Stimulated activated CD4-positive, alpha-beta T cell treated with anti-CD3 and anti-CD28 coated beads, TNF-alpha, amount 100 ng/mL, for 4 hours (primary cell): ENCODE results near the gene SLC18A3.
A peak's percentile ranks its signal among the peaks of the same experiment; 100 is the strongest.

ENCODE experiments used
- DNase-seq, 3 experiments: peaks; one replicate each; pipeline ENCODE4 v3.0.0-alpha.2; 2020; ENCODE audit warnings: low read depth in 3 of 3

Gene SLC18A3

DNA sequence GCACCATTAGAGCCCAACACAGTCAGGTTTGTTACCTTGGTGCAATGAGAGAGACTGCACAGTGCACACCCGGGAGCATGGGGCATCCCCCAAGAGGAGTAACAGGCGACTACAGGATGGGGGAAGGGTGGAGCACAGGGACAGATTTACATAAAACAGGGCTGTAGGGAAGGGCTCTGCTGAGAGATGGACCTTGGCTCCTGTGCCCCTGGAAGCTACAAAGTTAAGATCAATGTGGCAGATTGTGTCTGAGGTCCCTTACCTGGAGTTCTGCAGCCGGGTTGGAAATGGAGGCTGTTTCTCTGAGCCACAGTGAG is 13.7 kb upstream of the SLC18A3 start:
- DNase-seq = no peak

DNA sequence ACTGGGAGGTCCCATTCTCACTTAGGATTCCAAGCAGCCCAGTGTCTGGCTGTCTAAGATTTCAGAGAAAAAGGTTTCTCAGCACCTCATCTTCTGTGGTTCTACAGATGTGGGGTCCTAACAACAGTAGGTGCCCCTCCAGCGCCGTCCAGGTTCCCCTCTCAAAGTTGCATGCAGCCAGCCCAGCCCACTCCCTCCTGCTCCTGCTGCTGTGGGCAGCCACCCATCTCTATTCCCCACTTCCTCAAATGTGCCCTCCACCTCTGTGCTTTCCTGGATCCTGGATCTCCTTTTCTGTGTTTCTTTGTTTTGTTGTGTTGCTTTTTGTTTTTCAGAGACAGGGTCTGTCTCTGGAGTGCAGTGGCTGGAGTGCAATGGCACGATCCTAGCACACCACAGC is 13.3 kb upstream of the SLC18A3 start:
- no peak for DNase-seq

DNA sequence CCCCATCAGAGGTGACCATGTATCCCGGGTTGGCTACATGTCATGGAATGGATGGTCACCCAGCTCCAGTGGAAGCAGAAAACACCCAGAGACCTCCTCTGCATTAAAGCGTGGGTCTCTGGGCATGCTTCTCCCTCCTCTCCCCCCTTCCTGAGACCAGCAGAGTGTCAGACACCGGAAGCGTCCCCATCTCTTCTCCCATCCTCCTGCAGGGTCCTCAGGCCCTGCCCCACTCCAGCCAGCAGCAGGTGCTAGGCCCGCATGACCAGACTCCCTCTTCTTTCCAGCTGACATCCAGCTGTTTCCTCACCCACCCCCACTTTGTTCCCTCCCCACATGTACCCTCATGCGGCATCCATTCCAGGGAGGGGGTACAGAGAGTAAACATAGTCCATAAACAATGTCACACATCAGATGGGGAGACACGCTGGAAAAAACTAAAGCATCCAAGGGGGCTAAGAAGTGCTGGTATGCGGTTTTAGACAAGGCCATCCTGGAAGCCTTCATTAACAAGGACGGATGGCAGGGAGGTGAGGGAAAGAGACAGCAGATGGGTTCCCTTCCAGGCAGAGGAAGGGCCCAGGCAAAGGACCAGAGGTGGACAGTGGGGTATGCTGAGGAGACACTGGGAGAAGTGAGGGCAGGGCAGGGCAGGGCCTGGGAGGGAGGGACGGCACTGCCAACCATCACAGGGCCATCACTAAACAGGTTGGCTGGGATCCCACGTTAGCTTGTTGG is 12.5 kb upstream of the SLC18A3 start:
- DNase-seq = no peak

DNA sequence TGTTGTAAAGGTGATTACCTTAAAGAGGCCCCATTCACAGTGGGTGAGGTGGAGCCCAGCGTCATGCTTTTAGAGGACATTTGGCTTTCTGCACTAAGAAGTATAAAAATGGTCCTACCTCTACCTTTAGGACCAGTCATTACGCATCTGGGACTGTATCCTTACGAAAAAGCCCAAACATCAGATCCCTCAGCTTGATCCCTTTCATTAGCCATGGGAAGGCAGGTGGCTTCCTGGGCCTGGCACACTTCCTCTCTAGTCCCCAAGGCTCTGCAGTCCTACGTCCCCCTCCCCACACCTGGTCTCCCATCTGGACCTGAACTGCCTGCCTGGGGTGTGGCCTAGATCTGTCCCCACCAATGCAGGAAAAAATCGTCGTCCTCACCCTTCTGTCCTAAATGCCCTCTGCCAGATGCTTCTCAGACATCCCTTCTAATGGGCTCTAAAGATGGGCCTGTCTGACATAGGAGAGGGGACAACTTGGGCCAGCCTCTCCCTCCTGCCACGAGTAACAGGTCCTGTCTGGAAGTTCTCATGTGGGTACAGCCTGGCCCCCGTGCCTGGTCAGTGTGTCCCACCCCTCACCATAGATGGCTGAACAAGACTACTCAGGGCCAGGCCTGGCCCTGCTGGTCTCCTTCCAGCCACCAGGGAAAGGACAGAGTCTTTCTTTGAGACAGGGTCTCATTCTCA is 11.8 kb upstream of the SLC18A3 start:
- no peak for DNase-seq

DNA sequence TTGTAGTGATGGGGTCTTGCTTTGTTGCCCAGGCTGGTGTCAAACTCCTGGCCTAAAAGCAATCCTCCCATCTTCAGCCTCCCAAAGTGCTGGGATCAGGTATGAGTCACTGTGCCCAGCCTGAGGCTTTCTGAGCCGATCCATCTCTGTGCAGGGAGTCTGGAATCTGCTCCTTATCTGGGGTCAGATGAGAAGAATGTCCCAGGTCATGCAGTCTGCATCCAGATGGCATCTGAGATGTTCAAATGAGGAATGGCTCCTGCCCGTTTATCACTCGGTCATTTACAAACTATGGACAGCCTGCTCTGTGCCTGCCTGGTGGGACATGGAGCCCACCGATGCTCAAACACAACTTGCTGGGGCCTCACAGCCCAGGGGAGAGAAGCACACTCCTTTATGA is 11.1 kb upstream of the SLC18A3 start:
- no peak for DNase-seq

DNA sequence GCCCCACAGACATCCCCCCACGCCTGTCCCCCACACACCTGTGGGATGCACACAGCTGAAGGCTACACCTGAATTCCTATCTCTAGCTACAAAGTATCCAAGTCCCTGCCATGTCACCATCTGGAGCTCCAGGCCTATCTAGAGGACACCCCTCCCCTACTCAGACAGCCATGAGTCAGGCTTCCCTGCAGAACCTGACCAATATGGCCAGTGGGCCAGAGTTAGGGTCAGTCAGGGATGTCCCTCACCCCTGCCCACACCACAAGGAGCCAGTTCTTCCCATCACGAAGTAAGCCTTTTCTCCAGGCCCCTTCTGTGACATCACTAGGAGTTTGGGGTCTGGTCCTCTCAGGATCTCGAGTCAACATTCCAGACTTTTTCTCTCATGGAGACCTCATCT is 10.6 kb upstream of the SLC18A3 start:
- no peak for DNase-seq

DNA sequence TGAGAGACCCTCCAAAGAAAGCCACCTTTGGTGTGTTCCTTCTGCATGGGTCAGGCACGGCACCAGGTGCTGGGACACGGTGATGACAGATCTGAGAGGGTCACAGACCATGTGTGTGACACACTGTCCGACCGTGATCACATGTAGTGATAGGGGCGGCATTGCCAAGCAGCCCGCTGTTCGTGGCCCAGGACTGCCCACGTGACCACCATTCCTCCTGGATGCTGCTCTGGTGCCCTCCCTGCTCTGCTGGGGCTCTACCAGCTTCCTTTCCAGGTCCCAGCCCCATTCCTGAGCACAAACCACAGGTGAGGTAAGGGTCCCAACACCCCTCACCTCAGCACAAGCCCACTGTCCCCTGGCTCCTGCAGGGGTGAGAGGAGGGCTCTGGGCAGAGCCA is 10.1 kb upstream of the SLC18A3 start:
- no peak for DNase-seq

DNA sequence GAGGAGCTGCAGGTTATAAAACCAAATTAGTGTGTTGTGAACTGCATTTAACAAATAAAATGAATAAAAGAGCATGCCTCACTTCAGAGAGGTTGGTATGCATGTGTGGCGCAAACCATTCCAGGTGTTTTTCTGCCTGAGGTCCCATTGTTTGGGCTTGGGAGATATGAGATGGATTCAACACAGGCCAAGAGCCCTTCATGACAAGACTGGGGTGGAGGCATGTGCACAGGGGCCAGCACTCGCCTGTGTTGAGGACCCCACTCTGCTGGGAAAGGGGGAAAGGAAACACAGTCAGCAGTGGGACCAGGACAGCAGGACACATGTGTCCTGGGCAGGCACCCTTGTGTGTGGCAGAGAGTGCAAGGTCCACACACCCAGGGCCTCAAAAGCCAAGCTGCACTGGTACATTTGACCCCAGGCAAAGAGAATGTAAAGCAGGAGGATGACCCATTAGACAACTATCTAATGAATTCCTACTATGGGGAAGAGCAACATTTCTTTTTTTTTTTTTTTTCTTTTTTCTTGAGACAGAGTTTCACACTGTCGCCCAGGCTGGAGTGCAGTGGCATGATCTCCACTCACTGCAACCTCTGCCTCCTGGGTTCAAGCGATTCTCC is 9.2 kb upstream of the SLC18A3 start:
- DNase-seq = no peak

DNA sequence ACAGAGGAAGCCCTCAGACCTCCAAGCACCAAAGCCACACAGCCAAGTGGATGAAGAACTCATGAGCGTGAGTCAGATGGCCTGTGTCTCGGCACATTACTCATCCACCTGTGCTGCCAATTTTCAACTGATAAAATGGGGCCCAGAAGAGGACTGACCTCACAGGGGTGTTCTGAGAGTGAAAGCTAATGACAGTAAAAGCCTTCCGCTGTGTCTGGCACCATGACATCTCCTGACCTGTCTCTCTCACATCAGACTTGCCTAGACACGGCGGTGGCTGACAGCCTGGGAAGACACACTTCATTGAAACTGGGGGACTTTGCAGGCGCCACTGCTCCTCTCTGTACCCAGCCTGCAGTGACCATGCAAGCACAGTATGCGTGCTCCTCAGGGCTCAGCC is 8.3 kb upstream of the SLC18A3 start:
- DNase-seq = no peak

DNA sequence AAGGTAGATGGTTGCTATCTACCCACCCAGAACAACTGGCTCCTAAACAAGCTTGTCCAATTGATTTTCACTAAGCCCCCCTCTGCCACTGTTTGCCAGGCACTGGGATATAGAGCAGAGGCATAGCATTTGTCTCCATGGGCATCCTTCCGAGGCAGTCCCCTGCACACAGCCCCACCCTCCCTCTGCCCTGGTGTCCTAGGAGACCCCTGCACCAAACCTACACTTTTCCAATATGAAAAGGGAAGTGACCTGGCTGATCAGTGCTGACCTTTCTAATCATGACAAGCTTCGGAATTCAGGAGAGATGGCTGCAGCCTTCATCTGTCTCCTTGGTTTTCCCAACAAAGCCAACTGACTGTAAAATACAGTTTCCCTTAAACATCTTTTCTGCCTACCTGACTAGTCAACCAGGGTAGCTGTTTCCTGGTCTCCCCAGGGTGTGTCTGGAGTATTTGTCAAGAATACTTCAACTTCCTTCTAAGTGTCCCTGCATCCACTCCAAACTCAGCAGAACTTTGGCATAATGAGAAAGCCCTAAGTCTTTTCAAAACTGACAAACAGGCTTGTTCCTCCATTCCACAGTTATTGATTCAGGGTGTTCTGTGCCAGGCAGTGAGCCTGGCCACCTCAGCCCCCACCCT is 7.6 kb upstream of the SLC18A3 start:
- no peak for DNase-seq

DNA sequence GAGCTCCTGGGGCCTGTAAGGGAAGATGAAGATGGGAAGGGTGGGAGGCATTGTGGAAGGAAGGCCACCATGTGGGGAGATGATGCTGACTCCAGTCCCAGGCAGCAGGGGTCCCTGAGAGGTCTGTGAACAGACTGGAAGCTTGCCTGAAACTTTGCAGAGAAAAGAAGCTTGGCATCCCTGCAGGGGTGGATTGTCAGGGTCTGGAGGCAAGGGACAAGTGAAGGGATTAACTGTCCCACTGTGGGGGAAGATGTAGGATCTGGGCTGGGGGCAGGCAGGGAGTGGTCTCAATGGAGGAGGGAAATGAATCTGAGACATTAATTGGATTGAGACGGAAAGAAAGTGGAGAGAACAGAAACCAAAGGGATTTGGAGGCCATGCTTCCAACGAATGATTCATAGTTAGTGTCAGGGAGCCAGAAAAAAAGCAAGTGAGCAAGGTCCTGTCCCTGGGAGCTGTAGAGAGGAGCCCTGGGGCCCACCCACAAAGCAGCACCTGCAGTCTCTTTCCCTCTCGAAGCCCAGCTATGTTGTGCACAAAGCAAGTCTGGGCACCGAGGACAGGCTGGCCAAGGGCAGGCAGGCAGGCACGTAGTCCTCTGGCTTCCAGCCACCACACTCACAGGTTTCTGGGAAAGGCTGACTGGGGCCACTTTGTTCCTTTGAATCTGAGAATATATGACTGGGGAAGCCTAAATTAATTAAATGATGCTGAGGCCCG is 4.7 kb upstream of the SLC18A3 start:
- no peak for DNase-seq

DNA sequence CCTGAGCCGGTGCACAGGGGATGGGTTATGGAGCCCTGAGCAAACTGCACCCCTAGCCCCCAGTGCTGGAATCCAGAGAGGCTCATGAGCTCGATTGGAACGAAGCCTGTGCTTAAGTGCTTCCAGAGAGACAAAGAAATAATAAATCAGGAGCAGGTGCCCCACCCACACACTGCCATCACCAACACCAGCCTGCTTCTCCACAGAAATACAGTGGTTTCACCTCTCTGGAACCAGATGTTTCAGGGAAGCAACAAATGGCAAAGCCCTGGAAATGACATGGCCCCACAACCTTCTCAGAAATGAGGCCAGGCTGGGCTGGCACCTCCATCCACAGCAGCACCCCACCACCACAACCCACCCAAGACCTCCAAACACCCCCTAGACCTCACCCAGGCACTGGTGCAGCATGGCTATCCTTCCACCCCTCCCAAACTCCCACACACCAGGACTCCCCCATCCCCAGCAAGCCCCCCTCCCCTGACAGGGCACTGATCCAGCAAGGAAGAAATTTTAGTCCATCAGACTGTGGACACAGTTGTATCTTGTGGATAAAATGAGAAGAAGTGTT is 4.1 kb upstream of the SLC18A3 start:
- no peak for DNase-seq

DNA sequence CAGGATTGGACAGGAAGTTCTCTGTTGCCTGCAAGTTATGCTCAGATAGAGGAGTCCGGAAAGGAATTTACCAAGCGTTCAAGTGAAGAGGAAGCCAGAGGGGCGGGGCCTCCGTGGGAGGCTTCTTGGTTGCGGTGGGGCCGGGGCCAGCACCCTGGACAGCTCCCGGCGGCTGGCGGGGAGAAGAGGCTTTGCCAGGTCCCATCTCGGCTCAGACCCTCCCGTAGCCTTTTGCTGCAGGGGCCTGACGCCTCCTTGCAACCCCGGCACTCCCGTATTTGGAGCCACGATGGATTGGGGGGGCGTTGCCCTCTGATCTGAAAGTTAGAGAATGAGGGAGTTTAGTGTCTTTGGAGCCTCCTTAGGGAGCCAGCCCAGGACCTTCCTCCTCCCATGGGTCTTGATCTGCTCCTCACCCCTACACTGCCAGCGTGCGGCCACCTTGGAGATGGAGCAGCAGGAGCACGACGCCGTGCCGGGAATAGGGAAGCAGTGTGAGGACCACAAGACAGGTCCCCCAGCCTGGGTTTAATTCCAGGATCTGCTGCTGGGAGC is 3.1 kb upstream of the SLC18A3 start:
- peak; percentile 5 to 34 (median 8) for DNase-seq

DNA sequence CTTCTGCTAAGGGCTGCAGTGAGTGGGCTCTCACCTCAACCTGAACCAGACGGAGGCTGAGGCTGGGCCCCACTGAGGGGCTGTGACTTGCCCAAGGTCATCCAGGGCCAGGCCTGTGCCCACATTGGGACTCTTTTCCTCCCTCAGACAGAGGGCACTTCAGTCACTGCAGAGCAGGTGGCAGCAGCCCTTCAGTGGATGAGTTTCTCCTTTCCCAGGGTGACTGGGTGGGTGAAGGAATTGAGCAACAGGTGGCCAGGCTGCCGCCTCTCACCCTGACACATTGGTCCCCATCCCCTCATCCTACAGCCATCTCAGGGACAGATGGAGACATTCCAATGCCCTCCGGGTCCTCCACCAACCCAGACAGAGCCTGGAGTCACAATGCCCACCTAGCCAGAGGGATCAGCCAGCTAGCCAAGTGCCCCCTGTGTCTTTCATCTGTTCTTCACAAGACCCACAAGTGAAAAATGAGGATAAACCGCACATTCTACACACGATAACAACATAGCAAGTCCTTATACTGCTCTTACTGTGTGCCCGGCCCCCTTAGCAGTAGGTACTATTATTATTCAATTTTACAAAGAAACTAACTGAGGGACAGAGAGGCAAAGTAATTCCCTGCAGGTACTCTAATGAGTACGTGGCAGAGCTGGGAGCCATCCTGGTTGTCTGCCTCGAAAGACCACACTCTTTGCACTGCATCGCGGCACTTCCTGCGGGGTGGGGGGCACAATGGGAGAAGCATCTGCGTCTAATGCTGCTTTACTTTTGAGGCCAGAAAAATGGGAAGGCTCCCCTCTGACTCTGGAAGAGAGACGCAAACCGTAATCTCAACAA is 1.7 kb upstream of the SLC18A3 start:
- no peak for DNase-seq

DNA sequence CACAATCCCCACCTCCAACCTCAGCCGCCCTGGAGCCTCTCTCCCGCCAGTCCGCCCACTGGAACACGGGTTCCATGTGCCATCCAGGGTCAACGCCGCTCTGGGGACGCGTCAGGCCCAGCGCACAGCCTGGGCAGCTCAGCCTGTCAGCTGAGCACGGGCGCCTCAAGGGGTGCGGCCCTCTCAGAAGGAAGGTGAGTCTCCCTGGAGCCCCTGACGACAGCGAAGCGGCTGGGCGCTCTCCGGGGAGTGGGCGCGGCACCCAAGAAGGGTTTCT is 1.2 kb upstream of the SLC18A3 start:
- DNase-seq = no peak

DNA sequence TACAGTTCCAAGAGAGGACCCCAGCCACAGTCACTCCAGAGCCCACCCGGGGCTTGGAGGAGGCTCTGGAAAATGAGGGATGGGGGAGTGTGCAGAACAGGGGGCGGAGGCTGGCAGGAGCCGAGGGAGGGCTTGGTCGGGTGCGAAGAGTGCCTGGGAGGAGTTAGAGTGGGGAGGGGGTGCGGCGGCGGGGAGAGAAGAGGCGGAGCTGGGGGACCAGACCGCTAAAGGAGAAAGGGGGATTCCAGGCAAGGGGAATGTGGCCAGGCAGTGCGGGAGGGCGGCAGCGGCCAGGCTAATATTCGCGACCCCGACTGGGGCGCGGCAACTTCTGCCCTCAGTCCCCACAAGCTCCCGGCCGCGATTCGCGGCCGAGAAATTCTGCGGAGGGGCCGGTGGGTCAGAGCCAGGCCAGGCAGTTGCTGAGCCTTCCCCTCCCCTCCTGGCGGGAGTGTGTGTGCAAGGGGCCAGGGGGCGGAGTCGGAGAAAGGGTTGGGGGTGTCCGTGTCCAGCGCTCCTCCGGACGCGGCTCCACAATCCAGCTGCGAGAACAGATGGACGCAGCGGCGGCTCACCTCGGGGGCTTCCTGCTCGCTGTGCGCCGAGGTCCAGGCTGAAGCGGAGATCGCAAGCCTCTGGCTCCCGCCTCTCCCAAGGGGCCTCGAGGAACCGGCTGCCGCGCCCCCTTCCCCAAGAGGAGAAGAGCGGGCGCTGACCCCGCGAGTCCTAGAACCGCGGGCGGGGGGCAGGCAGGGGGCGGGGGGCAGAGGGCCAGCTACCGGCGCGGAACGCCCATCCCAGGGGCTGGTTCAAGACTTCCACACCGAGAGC is 612 bp upstream of the SLC18A3 start:
- no peak for DNase-seq

DNA sequence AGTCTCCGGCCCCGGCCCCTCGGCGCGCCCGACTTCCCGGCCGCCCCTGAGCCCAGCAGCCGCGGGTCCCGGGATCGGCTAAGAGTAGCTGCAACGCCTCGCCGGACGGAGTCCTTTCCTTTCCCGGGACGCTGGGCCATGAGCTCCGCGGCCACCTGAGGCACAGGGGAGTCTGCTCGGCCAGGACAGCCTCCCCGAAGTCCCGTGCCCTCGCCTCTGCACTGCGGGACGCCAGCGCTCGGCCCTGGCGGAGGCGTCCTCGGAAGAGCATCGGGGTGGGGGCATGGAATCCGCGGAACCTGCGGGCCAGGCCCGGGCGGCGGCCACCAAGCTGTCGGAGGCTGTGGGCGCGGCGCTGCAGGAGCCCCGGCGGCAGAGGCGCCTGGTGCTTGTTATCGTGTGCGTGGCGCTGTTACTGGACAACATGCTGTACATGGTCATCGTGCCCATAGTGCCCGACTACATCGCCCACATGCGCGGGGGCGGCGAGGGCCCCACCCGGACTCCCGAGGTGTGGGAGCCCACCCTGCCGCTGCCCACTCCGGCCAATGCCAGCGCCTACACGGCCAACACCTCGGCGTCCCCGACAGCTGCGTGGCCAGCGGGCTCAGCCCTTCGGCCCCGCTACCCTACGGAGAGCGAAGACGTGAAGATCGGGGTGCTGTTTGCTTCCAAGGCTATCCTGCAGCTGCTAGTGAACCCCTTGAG is 502 bp downstream of the SLC18A3 start:
- DNase-seq = no peak

DNA sequence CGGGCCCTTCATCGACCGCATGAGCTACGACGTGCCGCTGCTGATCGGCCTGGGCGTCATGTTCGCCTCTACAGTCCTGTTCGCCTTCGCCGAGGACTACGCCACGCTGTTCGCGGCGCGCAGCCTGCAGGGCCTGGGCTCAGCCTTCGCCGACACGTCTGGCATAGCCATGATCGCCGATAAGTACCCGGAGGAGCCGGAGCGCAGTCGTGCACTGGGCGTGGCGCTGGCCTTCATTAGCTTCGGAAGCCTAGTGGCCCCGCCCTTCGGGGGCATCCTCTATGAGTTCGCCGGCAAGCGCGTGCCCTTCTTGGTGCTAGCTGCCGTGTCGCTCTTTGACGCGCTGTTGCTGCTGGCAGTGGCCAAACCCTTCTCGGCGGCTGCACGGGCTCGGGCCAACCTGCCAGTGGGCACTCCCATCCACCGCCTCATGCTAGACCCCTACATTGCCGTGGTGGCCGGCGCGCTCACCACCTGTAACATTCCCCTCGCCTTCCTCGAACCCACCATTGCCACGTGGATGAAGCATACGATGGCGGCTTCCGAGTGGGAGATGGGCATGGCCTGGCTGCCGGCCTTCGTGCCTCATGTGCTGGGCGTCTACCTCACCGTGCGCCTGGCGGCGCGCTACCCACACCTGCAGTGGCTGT is 1.2 kb downstream of the SLC18A3 start:
- DNase-seq = no peak
